COR-L47 (cell line): ENCODE data around the gene ITPR2.
"Not testable (repeated sequence)": the region's sequence is repeated elsewhere in the genome, so short reads cannot be mapped to it uniquely, and the experiment has no call there.

Experiments
- DNase-seq: peaks from one replicate; lab custom pipeline; 2025; lab: John Stamatoyannopoulos, UW

Gene ITPR2

DNA sequence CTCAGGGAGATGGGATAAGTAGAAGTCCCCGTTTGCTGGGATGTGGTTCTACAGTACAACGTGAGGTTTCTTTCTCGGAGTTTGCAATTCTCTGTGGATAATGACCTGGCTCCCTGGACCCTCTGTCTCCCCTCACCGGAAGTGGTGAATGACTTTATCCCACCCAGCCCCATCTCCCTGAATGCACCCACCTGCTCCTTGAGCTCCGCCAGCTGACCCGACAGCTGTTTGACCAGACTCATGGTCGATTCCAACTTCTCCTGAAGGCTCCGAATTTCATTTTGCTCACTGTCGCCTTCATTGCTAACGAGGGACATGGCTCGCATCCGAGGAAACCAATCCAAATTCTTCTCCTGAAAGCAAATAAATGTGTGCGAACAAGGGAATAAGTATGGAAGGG, 493.0 kb downstream of the ITPR2 start:
- DNase-seq, result no peak

GRCh38 chr12:26338586-26339572, 494.1 kb downstream of the ITPR2 start:
- no peak for DNase-seq

- no peak for DNase-seq
Measured at GRCh38 chr12:26335651-26336050, 497.3 kb downstream of the ITPR2 start.

GRCh38 chr12:26334621-26335124, 498.3 kb downstream of the ITPR2 start:
- DNase-seq, result no peak

DNA sequence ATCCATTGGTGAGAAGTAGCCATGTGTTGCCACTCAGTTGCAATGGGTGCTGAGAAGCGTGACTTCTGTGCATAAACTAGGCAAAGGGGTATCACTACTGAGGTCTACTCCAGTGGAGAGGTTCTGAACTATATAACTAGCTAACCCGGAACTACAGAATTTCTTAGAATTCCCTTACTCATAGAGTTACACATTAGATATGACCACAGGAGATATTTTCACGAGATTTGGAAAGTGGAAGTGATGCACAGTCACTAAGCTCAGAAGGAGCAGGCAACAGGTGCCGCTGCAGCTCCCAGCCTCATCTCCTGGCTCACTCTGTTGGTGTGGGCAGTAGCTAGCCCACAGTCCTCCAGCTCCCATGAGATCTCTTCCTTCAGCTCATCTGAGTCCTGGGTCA, 501.0 kb downstream of the ITPR2 start:
- DNase-seq, result no peak

- no peak for DNase-seq
Measured at GRCh38 chr12:26331136-26331535, 501.9 kb downstream of the ITPR2 start.

- DNase-seq, result no peak
Measured at GRCh38 chr12:26327975-26328644, 504.9 kb downstream of the ITPR2 start.

DNA sequence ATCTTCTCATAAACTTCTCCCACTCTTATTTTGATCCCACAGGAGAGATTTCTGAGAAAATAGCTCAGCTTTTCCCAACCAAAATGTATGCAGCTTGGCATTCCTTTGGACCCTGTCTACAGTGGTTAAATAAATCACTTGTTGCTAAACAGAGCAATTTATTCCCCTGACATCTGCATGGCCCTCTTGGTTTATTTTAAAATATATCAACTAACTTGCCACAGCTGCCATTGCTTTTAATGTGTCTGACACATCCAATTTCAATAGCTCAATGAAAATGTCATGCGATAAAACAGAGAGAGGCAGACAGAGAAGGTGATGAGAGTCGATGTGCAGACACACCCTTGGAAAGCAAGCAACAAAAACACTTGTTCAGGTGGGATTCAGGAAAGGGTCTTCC, 509.3 kb downstream of the ITPR2 start:
- DNase-seq, result no peak

DNA sequence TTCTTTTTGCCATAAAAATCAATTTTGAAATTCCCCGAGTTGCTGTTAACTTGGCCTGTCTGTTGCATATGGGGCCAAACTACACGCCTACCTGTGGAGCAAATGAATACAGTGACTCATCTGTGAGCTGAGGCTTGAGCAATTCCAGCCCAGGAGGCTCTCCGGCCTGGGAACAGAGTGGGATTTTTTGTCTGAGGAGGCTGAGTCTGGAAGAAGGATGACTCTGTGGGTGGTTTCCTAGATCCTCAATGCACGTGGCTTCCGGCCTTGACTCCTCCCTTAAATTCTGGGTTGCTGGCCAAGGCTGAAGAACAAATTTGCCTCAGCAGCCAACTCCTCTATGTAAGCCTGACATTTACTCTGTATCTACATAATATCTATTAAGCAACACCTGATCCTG, 513.5 kb downstream of the ITPR2 start:
- no peak for DNase-seq

- DNase-seq, result no peak
Measured at GRCh38 chr12:26318661-26319068, 514.3 kb downstream of the ITPR2 start.

- no peak for DNase-seq
Measured at GRCh38 chr12:26317942-26318575, 514.9 kb downstream of the ITPR2 start.

- not testable (repeated sequence) for DNase-seq
Measured at GRCh38 chr12:26314103-26314502, 518.9 kb downstream of the ITPR2 start.

GRCh38 chr12:26310489-26310888, 522.5 kb downstream of the ITPR2 start:
- DNase-seq, result not testable (repeated sequence)

GRCh38 chr12:26309634-26310033, 523.4 kb downstream of the ITPR2 start:
- DNase-seq, result no peak

- no peak for DNase-seq
Measured at GRCh38 chr12:26304273-26304672, 528.7 kb downstream of the ITPR2 start.

DNA sequence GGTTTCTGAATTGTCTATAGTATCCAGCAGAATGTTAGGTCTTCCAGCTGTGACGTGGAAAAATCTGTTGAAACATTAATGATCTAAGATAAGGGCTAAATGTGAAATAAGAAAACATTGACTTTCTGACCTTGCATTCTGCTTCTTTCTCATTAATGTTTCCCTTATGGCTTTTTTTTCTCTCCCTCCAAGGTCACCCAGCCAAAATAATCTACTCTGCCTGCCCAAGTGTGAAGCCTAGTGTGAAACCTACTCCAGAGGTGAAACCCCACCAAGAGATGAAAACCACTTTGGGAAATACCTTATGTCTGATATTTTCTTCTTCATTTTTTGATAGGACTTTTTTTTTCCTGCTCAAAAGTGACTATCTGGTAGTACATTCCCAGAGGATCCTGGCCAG, 529.6 kb downstream of the ITPR2 start:
- no peak for DNase-seq

DNA sequence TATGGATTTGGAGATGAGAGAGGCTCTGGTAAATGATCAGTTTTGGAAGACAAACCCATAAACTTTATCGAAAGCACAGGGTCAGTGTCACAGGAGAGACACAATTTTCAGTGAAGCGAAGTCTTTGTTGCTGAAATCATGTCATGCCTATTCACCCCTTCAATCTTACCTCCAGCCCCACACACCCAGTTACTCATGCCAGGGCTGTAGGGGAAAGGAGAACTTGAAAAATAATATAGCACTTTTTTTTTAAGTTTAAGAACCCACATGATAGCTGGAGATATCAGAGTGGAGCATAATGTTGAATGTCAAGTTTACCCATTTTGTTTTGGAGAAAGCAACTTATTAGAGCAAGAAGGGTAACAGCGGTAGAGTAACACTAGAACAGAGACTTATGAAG, 530.2 kb downstream of the ITPR2 start:
- DNase-seq, result no peak

DNA sequence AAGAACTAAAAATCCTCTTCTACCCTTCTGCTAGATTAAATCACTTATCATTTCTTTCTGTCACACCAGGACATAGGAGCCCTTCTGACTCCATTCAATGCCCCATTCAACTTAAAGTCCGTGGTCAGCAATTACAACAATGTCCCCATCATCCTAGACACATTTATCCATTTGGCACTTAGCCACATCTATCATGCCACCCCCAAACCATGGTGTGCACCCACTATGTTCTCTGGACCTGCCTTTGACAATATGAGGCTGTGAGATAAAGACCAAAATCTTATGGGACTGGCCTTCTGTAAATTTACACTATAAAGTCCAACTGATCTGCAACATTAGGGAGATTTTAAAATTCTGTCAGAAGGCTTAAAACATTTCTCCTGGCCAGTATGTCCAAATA, 533.2 kb downstream of the ITPR2 start:
- DNase-seq, result no peak

DNA sequence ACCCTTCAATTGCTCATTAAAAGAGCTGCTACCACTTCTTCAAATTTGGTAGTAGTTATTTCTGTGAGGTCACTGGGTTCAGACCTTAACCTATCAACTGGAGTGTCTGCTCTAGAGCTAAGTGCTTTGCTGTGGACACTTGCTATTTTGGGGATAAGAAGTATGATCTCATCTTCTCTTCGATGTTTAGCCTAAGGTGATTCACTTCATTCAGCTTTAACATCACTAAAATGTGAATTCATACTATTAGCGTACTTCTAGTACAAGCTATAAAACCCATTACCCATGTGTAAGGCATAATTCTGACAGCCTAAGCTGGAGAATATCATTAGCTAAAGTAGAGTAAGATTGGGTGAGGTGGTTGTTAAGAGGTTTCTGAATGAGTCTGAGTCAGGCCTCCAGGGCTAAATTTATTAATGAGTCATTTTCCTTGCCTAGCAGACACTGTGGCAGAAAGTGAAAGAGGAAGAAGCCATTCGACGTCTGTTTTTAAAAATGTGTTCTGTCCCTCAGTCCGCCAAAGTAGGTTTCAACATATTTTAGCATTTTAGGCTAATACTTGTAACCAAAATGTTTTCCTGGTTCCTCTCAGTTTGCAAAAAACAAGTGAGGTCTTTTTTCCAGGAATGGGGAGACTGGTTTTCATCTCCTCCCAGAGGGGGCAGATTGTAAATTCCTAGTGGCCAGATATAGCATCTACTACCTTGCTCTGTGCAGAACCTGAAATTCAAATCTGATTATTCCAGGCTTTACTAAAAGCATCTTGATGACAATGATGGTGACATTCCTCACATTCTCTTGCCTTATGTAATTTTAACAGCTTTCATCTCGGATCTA, 534.0 kb downstream of the ITPR2 start:
- DNase-seq, result no peak

DNA sequence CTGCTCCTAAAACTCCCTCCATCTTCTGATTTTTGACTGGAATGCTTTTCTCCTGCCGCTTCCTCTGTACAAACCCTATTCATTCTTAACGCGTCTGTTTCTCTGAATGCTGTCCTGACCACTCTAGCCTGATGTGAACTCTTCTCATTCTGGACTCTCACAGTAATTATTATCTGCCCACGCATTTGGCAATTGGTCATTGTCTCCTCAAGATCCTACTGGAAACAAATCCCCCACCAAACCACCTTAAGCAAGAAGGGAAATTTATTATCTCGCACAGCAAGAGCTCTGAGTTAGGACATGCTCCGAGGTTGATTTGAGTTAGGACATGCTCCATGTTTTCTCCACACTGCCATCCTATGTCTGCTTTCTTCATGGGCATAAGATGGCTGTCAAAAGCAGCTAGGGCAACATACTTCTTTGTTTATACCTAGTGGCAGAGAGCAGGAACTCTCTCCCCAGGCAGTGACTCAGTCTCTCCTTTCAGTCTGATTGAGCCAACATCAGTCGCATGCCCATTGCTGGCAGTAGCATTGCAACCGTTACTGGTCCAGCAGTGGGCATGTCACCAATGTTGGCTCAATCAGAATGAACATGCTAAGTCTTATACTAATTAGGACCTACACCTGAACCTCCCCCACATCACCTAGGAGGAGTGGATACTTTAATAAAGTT, 535.5 kb downstream of the ITPR2 start:
- no peak for DNase-seq

GRCh38 chr12:26295001-26295400, 538.0 kb downstream of the ITPR2 start:
- no peak for DNase-seq
